RWPE1 (cell line): ENCODE data around the gene CC2D1A.
A peak's percentile ranks its signal among the peaks of the same experiment; 100 is the strongest.
"Not testable (repeated sequence)": the region's sequence is repeated elsewhere in the genome, so short reads cannot be mapped to it uniquely, and the experiment has no call there.

Experiments used
- CTCF ChIA-PET: fragments of 350-600 bp; sonication (Branson Sonifier 250); formaldehyde crosslinking; extraction: SDS; loops from one replicate; lab custom pipeline; 2021; lab: Yijun Ruan, JAX
- POLR2A ChIA-PET: fragments of 400-600 bp; formaldehyde crosslinking; extraction: SDS; loops from one replicate; lab custom pipeline; 2020; ENCODE audit warnings: antibody characterized with exemption; ENCODE audit not compliant: low non-redundant PET; lab: Yijun Ruan, JAX
- DNase-seq: peaks from one replicate; pipeline ENCODE4 v3.0.0; 2012; ENCODE audit warnings: low spot score
- H3K27ac ChIP-seq: fragments of 450-650 bp; 2 replicates; pipeline ENCODE4 v1.5.1; 2017
- CTCF ChIP-seq: fragments of 450-650 bp; conservative IDR thresholded peaks from 2 replicates; pipeline ENCODE4 v1.5.1; 2017; ENCODE audit warnings: low read depth, mild to moderate bottlenecking

Gene CC2D1A

GRCh38 chr19:13918726-13919411, 12.9 kb downstream of the CC2D1A start:
- POLR2A ChIA-PET, result interaction anchor here (0.5 kb wide), 1 partner anchor 158 kb away, joined by 3 read pairs; no protein-coding TSS in a partner anchor
- no peak for DNase-seq
- no peak for TF ChIP-seq CTCF
- CTCF ChIA-PET, result no interaction called here
- no peak overlapping the region for H3K27ac ChIP-seq

- POLR2A ChIA-PET, result no interaction called here
- DNase-seq, result no peak
- no peak overlapping the region for H3K27ac ChIP-seq
- no peak for TF ChIP-seq CTCF
- CTCF ChIA-PET, result no interaction called here
Observed at GRCh38 chr19:13920524-13920923, 14.5 kb downstream of the CC2D1A start.

- no peak overlapping the region for H3K27ac ChIP-seq
- peak; percentile 53 for DNase-seq
- ChIA-PET POLR2A (no interaction called here), CTCF (no interaction called here)
- TF ChIP-seq CTCF, result no peak
Observed at GRCh38 chr19:13920940-13921747, 15.1 kb downstream of the CC2D1A start.

- POLR2A ChIA-PET, CTCF ChIA-PET, DNase-seq, H3K27ac ChIP-seq: not testable (repeated sequence)
Observed at GRCh38 chr19:13922118-13922517, 16.1 kb downstream of the CC2D1A start.

- ChIA-PET POLR2A (interaction anchor here (0.7 kb wide), 1 partner anchor 27 kb away, joined by 8 read pairs; no protein-coding TSS in a partner anchor), CTCF (interaction anchor here (0.6 kb wide), 1 partner anchor 150 kb away, joined by 3 read pairs; no protein-coding TSS in a partner anchor)
- DNase-seq, result no peak
Observed at GRCh38 chr19:13923194-13923987, 17.4 kb downstream of the CC2D1A start.

GRCh38 chr19:13926010-13926409, 20.0 kb downstream of the CC2D1A start:
- CTCF ChIA-PET, result interaction anchor here (0.6 kb wide), 1 partner anchor 19 kb away, joined by 3 read pairs; no protein-coding TSS in a partner anchor
- no peak for TF ChIP-seq CTCF
- POLR2A ChIA-PET, result no interaction called here
- peak overlapping the region; percentile 40; the same call in 1 of the 2 replicates for H3K27ac ChIP-seq
- no peak for DNase-seq

More at GRCh38 chr19:13923194-13923987, 17.4 kb downstream of the CC2D1A start:
- TF ChIP-seq CTCF, result no peak
- H3K27ac ChIP-seq, result peak overlapping the region; percentile 17; the same call in 1 of the 2 replicates
